Epithelial cell of proximal tubule (primary cell): Measurements from ENCODE around the gene B4GALNT3. TPM values are rescaled to one million over a fixed set of nuclear protein-coding genes. Genes with fewer than 3 reads are reported as not detected.

ENCODE experiments used
- DNase-seq: peaks from one replicate; pipeline ENCODE4 v3.0.0-alpha.2; 2011; ENCODE audit warnings: low read depth
- H3K4me3 ChIP-seq: 2 replicates; pipeline ENCODE4 v1.5.1; 2011; ENCODE audit warnings: low read depth, mild to moderate bottlenecking, low read length
- total RNA-seq: library from RNA; depleted of rRNA; stranded (reverse); fragments of >200 nt; gene quantifications from 2 replicates; pipeline ENCODE4 v1.2.3, GENCODE V29; 2015
- TF ChIP-seq, protein P1 (sequence below): conservative IDR thresholded peaks from 2 replicates; pipeline ENCODE4 v1.5.1; 2012; ENCODE audit warnings: low read depth, mild to moderate bottlenecking, low read length

The B4GALNT3 gene
- total RNA-seq, 1 donor from 2014 or later, result 7.1 TPM

DNA sequence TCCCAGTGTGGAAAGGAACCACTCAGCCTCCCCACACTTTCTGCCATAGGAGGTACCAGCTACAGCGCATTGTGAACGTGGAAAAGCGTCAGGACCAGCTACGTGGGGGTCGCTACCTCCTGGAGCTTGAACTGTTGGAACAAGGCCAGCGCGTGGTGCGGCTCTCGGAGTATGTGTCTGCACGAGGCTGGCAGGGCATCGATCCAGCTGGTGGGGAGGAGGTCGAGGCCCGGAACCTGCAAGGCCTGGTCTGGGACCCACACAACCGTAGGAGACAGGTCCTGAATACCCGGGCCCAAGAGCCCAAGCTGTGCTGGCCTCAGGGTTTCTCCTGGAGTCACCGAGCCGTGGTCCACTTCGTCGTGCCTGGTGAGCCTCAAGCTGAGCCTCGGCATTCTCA lies 96.8 kb downstream of the B4GALNT3 start:
- TF ChIP-seq, protein P1, sequence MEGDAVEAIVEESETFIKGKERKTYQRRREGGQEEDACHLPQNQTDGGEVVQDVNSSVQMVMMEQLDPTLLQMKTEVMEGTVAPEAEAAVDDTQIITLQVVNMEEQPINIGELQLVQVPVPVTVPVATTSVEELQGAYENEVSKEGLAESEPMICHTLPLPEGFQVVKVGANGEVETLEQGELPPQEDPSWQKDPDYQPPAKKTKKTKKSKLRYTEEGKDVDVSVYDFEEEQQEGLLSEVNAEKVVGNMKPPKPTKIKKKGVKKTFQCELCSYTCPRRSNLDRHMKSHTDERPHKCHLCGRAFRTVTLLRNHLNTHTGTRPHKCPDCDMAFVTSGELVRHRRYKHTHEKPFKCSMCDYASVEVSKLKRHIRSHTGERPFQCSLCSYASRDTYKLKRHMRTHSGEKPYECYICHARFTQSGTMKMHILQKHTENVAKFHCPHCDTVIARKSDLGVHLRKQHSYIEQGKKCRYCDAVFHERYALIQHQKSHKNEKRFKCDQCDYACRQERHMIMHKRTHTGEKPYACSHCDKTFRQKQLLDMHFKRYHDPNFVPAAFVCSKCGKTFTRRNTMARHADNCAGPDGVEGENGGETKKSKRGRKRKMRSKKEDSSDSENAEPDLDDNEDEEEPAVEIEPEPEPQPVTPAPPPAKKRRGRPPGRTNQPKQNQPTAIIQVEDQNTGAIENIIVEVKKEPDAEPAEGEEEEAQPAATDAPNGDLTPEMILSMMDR, result no peak
- DNase-seq, result no peak
- H3K4me3 ChIP-seq, result no peak overlapping the region

DNA sequence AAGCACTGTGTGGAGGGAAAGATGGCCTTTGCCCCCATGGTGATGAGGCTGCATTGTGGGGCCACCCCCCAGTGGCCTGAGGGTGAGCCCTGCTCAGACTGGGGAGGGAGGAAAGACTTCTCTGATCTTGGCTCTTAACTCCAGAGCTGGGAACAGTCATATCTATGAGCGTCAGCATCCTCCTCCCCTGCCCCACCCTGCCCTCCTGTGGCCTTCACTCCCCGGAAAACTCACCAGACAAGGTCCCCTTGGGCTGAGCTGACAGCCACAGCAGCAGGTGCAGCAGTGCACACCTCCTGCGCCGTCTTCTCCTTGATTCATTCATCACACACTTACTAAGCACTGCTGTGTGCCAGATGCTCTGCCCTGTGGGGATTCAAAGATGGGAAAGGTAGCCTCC lies 98.8 kb downstream of the B4GALNT3 start:
- DNase-seq, result no peak
- TF ChIP-seq, protein P1, result no peak
- H3K4me3 ChIP-seq, result no peak overlapping the region

DNA sequence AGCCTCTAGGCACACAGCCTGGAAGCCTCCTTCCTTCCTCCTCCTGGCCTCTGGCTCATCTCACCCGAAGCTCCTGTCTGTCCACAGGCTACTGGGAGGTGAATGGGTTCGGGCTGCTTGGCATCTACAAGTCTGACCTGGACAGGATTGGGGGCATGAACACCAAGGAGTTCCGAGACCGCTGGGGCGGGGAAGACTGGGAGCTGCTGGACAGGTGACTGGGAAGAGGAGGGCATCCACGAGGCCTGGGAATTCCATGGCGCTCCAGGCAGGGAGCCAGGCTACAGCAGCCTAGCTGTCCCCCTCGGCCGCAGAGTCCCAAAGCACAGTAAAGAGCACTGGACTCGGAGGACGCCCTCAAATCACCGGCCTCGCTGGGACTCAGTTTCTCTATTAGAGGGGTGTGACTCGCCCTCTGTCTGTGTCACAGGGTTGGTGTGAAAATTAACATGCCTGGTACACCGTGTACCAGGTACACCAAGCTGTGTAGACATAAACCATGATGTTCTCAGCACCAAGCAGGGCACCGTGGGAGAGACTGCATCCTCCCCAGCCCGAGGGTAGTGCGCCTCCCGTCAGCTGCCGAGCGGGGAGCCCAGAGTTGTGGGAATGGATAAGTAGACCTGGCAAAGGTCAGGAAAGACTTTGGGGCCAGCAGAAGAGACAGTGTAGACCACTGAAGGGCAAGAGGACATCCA lies 99.6 kb downstream of the B4GALNT3 start:
- DNase-seq, result no peak
- no peak overlapping the region for H3K4me3 ChIP-seq
- TF ChIP-seq, protein P1, result no peak

DNA sequence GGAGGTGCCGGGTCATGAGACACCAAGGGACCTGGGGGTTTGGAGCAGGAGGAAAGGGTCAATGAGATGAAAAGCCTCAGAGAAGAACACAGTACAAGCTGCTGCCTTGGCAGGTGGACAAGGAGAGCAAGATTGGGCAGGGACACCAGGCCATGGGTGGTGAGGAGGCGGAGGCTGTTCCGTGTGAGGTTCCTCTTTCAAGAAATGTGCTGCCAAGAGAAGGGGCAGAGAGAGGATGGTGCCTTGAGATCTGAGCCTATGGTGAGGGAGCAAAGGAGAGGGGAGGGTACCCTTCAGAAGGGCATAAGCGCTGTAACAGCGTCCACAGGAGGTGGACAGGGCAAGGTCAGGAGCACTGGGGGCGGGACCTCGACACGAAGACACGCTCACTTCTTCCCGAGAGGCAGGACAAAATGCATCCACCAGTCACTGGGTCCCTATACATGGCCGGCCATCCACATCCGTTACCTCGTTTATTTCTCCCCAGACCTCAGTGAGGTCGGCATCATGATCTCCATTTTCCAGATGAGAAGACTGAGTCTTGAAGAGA lies 100.2 kb downstream of the B4GALNT3 start:
- TF ChIP-seq, protein P1, result no peak
- no peak overlapping the region for H3K4me3 ChIP-seq
- DNase-seq, result no peak

DNA sequence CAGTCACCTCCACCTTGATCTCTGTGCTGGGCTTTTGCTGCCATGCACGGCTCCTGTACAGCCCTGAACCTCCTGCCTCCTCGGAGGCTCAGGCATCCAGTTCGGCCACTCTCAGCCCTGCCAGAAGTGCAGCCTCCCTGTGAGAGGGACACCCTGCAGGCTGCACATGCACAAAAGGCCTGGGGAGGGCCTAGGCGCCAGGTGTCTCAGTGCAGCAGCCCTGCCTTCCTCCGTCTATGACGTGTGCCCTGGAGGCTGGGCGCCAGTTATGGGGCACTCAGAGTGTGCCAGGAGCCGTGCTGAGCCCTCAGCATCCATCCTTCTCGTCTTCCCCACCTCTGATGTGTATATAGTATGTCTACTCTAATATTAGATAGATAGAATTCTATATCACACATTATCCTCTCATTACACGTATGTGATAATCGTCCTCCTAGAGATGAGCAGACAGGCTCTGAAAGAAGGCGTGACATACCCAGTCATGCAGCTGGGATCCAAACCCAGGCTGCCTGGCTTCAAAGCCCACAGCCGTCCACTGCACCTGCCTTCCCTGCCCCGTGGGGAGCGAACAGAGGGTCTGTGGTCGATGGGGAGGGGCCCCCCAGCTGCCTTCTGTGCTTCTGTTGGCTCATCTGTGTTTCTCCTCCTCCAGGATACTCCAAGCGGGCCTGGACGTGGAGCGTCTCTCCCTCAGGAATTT lies 101.1 kb downstream of the B4GALNT3 start:
- no peak for DNase-seq
- H3K4me3 ChIP-seq, result no peak overlapping the region
- TF ChIP-seq, protein P1, result no peak

DNA sequence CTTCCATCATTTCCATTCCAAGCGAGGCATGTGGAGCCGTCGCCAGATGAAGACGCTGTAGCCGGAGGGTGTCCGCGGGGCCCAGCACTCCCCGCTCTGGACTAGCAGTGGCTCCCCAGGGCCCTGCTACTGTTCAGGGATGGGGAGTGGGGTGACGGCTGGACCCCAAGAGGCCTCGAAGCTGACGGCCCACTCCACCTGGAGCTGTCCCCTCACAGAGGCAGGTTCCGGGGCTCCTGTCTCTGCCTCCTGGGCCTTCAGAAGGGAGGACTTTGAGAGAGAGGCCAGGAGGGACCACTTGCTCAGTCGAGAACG lies 101.6 kb downstream of the B4GALNT3 start:
- no peak for DNase-seq
- H3K4me3 ChIP-seq, result no peak overlapping the region
- TF ChIP-seq, protein P1, result no peak
